HCT116 (cell line): Measurements from ENCODE around the gene HPD. TPM values are rescaled to one million over a fixed set of nuclear protein-coding genes. Genes with fewer than 3 reads are reported as not detected.

Source experiments
- ATAC-seq: fragments of 200-7000 bp; cut with Tn5 transposase; 2 replicates; pipeline ENCODE4 v1.9.1; 2020; ENCODE audit warnings: mild to moderate bottlenecking, moderate library complexity
- BruUV-seq: library from RNA; stranded (reverse); fragments of 400-500 nt; replicated peaks from 2 replicates; lab custom pipeline; 2021; lab: Mats Ljungman, UMichigan
- CTCF ChIA-PET: fragments of 300-600 bp; sonication (Branson Sonifier 250); formaldehyde crosslinking; loops from one replicate; lab custom pipeline; 2021; ENCODE audit warnings: antibody characterized with exemption; lab: Charles Lee
- POLR2A ChIA-PET: fragments of 300-600, 350-600 bp; sonication (Branson Sonifier 250); formaldehyde crosslinking; loops from one replicate; lab custom pipeline; 2021; ENCODE audit warnings: antibody characterized with exemption; lab: Charles Lee
- RAD21 ChIA-PET, 2 experiments: fragments of 300-600 bp; sonication (Branson Sonifier 250); formaldehyde crosslinking; loops; one replicate each; lab custom pipeline; 2023; ENCODE audit warnings: low total read pairs in 2 of 2; ENCODE audit not compliant: uncharacterized antibody in 2 of 2, unreplicated experiment in 2 of 2, low non-redundant PET in 1 of 2; lab: Charles Lee
- DNase-seq: peaks from one replicate; pipeline ENCODE4 v3.0.0-alpha.2; 2010; ENCODE audit warnings: low read depth, low spot score
- H2AFZ ChIP-seq: fragments of 200-600 bp; shearing (Covaris generic), sonication (generic); 2 replicates; pipeline ENCODE4 v1.6.1; 2017; ENCODE audit warnings: low read depth, mixed run types, mixed read lengths, antibody characterized with exemption, low read length; ENCODE audit not compliant: poor library complexity, severe bottlenecking
- H3K27ac ChIP-seq: 2 replicates; pipeline ENCODE4 v1.5.1; 2012; ENCODE audit warnings: low read depth, low read length
- H3K27me3 ChIP-seq: fragments of 200-600 bp; sonication (generic); 2 replicates; pipeline ENCODE4 v1.6.1; 2016; ENCODE audit warnings: mixed run types, low read length, mixed read lengths; ENCODE audit not compliant: insufficient read depth
- H3K36me3 ChIP-seq, 2 experiments: fragments of 200-500 bp in 1 of 2; fragments of 200-600 bp in 1 of 2; sonication (Bioruptor generic) in 1 of 2; sonication (generic) in 1 of 2; 2 replicates each; pipeline versions ENCODE4 v1.5.1 to v1.6.1; 2014 to 2016; ENCODE audit warnings: low read length in 2 of 2, inconsistent platforms in 1 of 2, mixed read lengths in 1 of 2, mixed run types in 1 of 2; ENCODE audit not compliant: insufficient read depth in 2 of 2, control insufficient read depth in 1 of 2
- H3K4me1 ChIP-seq, 2 experiments: fragments of 200-600 bp in 1 of 2; sonication (generic) in 1 of 2; 2 replicates each; pipeline versions ENCODE4 v1.5.1 to v1.6.1; 2012 to 2017; ENCODE audit warnings: low read length in 2 of 2, inconsistent platforms in 1 of 2, mild to moderate bottlenecking in 1 of 2, mixed read lengths in 1 of 2, mixed run types in 1 of 2, moderate library complexity in 1 of 2; ENCODE audit not compliant: insufficient read depth in 2 of 2, control insufficient read depth in 1 of 2
- H3K4me2 ChIP-seq: fragments of 200-600 bp; sonication (generic); 2 replicates; pipeline ENCODE4 v1.6.1; 2017; ENCODE audit warnings: mixed run types, low read length, mixed read lengths
- H3K4me3 ChIP-seq, 2 experiments: fragments of 200-600 bp in 1 of 2; sonication (generic) in 1 of 2; replicated peaks in 1 of 2; 2 replicates each; pipeline ENCODE4 v1.5.1; 2011 to 2016; ENCODE audit warnings: low read length in 2 of 2, control low read depth in 1 of 2, low read depth in 1 of 2, mild to moderate bottlenecking in 1 of 2, mixed read lengths in 1 of 2, mixed run types in 1 of 2
- H3K79me2 ChIP-seq: fragments of 200-600 bp; sonication (generic); 2 replicates; pipeline ENCODE4 v1.6.1; 2017; ENCODE audit warnings: mild to moderate bottlenecking, mixed run types, low read length, moderate library complexity, mixed read lengths; ENCODE audit not compliant: insufficient read depth
- H3K9ac ChIP-seq: fragments of 200-600 bp; sonication (generic); 2 replicates; pipeline ENCODE4 v1.6.1; 2016; ENCODE audit warnings: low read length, mixed read lengths
- H3K9me2 ChIP-seq: fragments of 200-600 bp; sonication (generic), shearing (Covaris generic); 2 replicates; pipeline ENCODE4 v1.6.1; 2017; ENCODE audit warnings: mixed run types, mild to moderate bottlenecking, moderate library complexity; ENCODE audit not compliant: insufficient read depth
- H3K9me3 ChIP-seq, 2 experiments: fragments of 200-500 bp in 1 of 2; fragments of 200-600 bp in 1 of 2; sonication (Bioruptor generic) in 1 of 2; sonication (generic) in 1 of 2; 2 replicates each; pipeline ENCODE4 v1.6.1; 2014 to 2017; ENCODE audit warnings: low read length in 2 of 2, mixed read lengths in 2 of 2, inconsistent platforms in 1 of 2, low read depth in 1 of 2, mild to moderate bottlenecking in 1 of 2, mixed run types in 1 of 2, moderate library complexity in 1 of 2; ENCODE audit not compliant: control insufficient read depth in 1 of 2, insufficient read depth in 1 of 2
- H4K20me1 ChIP-seq: fragments of 200-600 bp; sonication (generic), shearing (Covaris generic); 2 replicates; pipeline ENCODE4 v1.6.1; 2017; ENCODE audit warnings: mixed run types, mild to moderate bottlenecking, moderate library complexity; ENCODE audit not compliant: insufficient read depth
- ATF3 ChIP-seq: IDR thresholded peaks from 2 replicates; pipeline ENCODE4 v1.6.1; 2012
- CEBPB ChIP-seq: IDR thresholded peaks from 2 replicates; pipeline ENCODE4 v1.6.1; 2012; ENCODE audit warnings: low read depth
- CTCF ChIP-seq, 3 experiments: fragments of 200-600 bp in 1 of 3; sonication (generic) in 1 of 3; IDR thresholded peaks in 2 of 3; conservative IDR thresholded peaks in 1 of 3; 2 replicates each; pipeline ENCODE4 v1.5.1; 2012 to 2017; ENCODE audit warnings: low read depth in 2 of 3, low read length in 2 of 3, antibody characterized with exemption in 1 of 3, borderline replicate concordance in 1 of 3, control low read depth in 1 of 3, mild to moderate bottlenecking in 1 of 3, mixed read lengths in 1 of 3, mixed run types in 1 of 3, moderate library complexity in 1 of 3; ENCODE audit not compliant: insufficient read depth in 1 of 3
- EGR1 ChIP-seq: IDR thresholded peaks from 2 replicates; pipeline ENCODE4 v1.6.1; 2012; ENCODE audit warnings: low read depth
- ELF1 ChIP-seq: IDR thresholded peaks from 2 replicates; pipeline ENCODE4 v1.6.1; 2012; ENCODE audit warnings: low read depth, borderline replicate concordance
- POLR2A ChIP-seq: IDR thresholded peaks from 2 replicates; pipeline ENCODE4 v1.7.0; 2011; ENCODE audit warnings: borderline replicate concordance; ENCODE audit not compliant: insufficient read depth, insufficient read length; ENCODE audit errors: extremely low read depth
- POLR2AphosphoS5 ChIP-seq: IDR thresholded peaks from 2 replicates; pipeline ENCODE4 v1.6.1; 2011; ENCODE audit warnings: mild to moderate bottlenecking, low read depth, low read length, moderate library complexity
- RAD21 ChIP-seq: IDR thresholded peaks from 2 replicates; pipeline ENCODE4 v1.6.1; 2012; ENCODE audit warnings: low read depth, mild to moderate bottlenecking
- TCF7L2 ChIP-seq: IDR thresholded peaks from 2 replicates; pipeline ENCODE4 v1.7.0; 2011; ENCODE audit warnings: borderline replicate concordance, inconsistent platforms; ENCODE audit not compliant: insufficient read depth, insufficient read length; ENCODE audit errors: extremely low read depth
- YY1 ChIP-seq: IDR thresholded peaks from 2 replicates; pipeline ENCODE4 v1.6.1; 2011; ENCODE audit warnings: low read length, low read depth, moderate library complexity, mild to moderate bottlenecking; ENCODE audit not compliant: insufficient replicate concordance; ENCODE audit errors: extremely low read depth
- intact Hi-C: fragments of 100-400 bp; cut with micrococcal nuclease; formaldehyde crosslinking; loops from 2 replicates; pipeline ENCODE4 v1.10.0; 2022
- total RNA-seq: library from RNA; stranded (reverse); gene quantifications from one replicate; pipeline ENCODE4 v1.2.1, GENCODE V29; 2021; ENCODE audit not compliant: unreplicated experiment

The HPD gene
- total RNA-seq, 1 experiment from 2014 or later, result 1.1 TPM

DNA sequence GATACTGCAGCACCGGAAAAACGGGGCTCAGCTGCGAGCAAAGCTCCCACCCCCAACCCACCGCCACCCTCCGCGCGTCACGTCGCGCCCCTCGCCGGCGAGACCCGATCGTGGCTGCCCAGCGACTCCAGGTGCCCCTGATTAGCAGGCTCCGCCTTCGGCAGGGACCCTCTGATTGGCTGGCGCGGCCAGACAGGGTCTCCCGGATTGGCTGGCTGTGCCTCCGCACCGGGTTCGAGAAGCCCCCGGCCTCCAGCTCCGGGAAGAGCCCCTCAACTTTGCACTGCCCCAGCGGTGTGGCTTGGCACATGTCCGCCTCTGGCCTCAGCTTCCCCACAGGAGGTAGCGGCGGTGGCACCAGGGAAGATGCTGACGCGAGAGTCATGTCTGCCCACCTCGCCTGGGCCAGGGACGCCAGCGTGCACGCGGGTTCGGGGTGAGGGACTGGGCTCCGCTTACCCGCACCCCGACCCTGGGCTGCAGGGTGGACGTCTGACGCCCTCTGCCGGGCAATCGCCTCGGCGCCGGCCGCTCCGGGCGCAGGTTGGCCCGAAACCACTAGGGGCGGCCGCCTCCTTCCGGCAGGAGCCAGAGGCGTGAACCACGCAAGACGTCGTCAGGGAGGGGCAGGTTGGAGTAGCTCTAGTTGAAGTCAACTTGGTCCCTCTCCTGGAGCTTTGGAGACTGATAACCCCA is 64.7 kb downstream of the HPD start:
- H3K27ac ChIP-seq, result peak overlapping the region; percentile 100
- ChIA-PET CTCF (interaction anchor here (0.6 to 6.9 kb wide), 39 partner anchors 9 to 255 kb away, joined by 3 to 149 read pairs (median 5); partner anchors contain the start of genes CFAP251, HPD, PSMD9 and SETD1B), POLR2A (interaction anchor here (0.6 to 6.1 kb wide), 11 partner anchors 9 to 1503 kb away, joined by 3 to 38 read pairs (median 7); partner anchors contain the start of genes PSMD9 and RNU4-2), RAD21 (interaction anchor here (0.6 to 4.2 kb wide), 16 partner anchors 9 to 107 kb away, joined by 3 to 26 read pairs (median 5); partner anchors contain the start of gene PSMD9 (in 2 of the 2))
- H2AFZ ChIP-seq, result no peak overlapping the region
- DNase-seq (peak; percentile 89), ATAC-seq (peak; percentile 68)
- intact Hi-C loops, result loop anchor here (1.0 to 2.0 kb wide), 6 partner anchors 8 to 97 kb away; partner anchors contain the start of gene PSMD9
- no peaks in the 10 kb centered on the region for H3K9me2 ChIP-seq
- H3K4me1 ChIP-seq, result peaks cover 60 to 92% of the 10 kb centered on the region in 2 experiments
- TF ChIP-seq YY1 (peak; percentile 34), RAD21 (no peak), POLR2AphosphoS5 (peak; percentile 72), ELF1 (no peak), POLR2A (peak; percentile 43), TCF7L2 (peak; percentile 13), ATF3 (no peak), CEBPB (no peak), CTCF (IDR thresholded peaks at IDR 0.05 in 2 of 3, conservative IDR thresholded peaks at IDR 0.05 in 1 of 3; ENCODE audit: borderline replicate concordance in 1 of 3, insufficient read depth in 1 of 3, low read depth in 2 of 3, low read length in 2 of 3) (peak in 2 of 3 experiments; percentile 99 to 100; a peak in 4 of 6 replicates), EGR1 (no peak)
- peak overlapping the region; percentile 96 for H3K9ac ChIP-seq
- peak overlapping the region; percentile 91 for H3K4me2 ChIP-seq
- no peaks in the 10 kb centered on the region for H3K27me3 ChIP-seq
- peak overlapping the region; percentile 90 to 91 for H3K4me3 ChIP-seq
- 0 out of 4 replicates have a peak, but pooled peaks cover 0 to 5% of the 10 kb centered on the region in 2 experiments for H3K36me3 ChIP-seq
- H4K20me1 ChIP-seq, result no peaks in the 10 kb centered on the region
- no TSS peak for BruUV-seq
- H3K9me3 ChIP-seq, result no peaks in the 10 kb centered on the region
- H3K79me2 ChIP-seq, result peaks cover 61% of the 10 kb centered on the region
